ENCODE measurements around the gene KDM5D.

The KDM5D gene

GRCh38 chrY:19744381-19745378, at the start of gene KDM5D:
Gene KDM5D (minus strand): TSS chrY:19744726. CDS start chrY:19744534, 192 bp downstream.
- DNase-seq: peak; percentile 52

GRCh38 chrY:19768375-19768774, 23.8 kb upstream of the KDM5D start:
- no peak for DNase-seq

- DNase-seq: no peak
Observed at GRCh38 chrY:19743331-19743730, 1.2 kb downstream of the KDM5D start.

DNA sequence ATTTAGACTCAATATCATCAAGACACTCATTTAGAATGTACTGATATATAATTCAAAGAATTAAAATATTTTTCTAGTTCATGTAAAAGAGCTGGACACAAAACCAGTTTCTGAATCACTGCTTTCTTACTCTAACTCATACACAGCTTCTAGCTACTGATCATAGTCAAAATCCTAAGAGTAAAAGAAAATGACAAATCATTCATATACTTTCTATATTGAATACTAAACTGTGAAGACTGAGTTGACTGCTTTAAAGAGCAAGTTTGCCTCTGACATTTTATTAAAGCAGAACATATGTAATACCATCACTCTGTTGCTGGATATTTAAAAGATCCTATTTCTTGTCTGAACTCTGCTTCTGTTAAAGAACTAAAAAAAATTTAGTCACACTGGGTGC, 2.4 kb downstream of the KDM5D start:
- DNase-seq: no peak

GRCh38 chrY:19734425-19734824, 10.1 kb downstream of the KDM5D start:
- DNase-seq: no peak

DNA sequence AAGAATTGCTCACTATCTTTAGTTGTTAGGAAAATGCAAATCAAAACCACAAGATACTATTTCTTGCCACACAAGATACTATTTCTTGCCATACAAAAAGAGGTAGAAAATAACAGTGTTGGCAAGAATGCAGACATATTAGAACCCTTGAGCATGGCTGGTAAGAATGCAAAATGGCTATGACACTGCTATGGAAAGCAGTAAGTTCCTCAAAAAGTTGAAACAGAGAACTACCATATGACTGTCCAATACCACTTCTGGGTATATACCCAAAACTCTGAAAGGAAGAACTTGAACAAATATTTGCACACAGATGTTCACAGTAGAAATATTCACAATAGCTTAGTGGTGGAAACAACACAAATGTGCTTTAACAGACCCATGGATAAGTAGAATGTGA, 26.6 kb downstream of the KDM5D start:
- DNase-seq: no peak

- no peak for DNase-seq
Observed at GRCh38 chrY:19717146-19717545, 27.4 kb downstream of the KDM5D start.

DNA sequence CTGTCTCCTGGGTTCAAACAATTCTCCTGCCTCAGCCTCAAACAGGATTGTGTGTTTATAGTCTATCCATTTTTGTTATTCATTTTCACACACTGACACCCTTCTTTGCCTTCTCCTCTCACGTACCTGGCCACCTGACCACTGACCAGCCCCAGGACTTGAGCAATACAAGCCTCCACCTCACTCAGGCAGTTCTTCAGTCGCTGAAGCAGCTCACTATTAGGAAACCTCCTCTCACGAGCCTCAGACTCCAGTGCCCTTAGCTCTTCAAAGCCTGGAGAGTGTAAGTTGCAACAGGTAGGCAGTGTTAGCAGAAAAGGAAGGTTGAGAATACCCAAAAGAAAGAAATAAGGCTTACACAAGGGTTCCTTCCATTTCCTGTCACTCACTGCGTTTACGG, 29.3 kb downstream of the KDM5D start:
- DNase-seq: no peak

- DNase-seq: no peak
Observed at GRCh38 chrY:19713430-19713829, 31.1 kb downstream of the KDM5D start.

DNA sequence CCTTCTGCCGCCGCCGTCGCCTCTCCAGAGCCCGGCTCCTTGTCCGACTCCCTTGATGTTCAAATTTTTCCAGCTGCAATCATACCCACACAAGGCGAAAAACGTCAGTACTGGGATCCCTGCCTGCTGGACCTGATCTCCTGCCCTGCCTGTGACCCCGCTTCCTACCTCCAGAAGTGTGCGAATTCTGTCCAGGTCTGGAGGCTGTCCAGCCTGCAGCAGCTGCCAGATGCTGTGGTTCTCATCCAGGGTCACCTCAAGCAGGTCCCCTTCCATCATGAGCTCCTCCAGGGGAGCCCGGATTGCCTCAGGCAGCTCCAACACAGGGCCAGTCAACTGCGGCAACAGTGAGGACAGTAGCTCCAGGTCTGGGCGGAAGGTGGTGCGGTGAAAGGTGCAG, 38.3 kb downstream of the KDM5D start:
- DNase-seq: no peak

DNA sequence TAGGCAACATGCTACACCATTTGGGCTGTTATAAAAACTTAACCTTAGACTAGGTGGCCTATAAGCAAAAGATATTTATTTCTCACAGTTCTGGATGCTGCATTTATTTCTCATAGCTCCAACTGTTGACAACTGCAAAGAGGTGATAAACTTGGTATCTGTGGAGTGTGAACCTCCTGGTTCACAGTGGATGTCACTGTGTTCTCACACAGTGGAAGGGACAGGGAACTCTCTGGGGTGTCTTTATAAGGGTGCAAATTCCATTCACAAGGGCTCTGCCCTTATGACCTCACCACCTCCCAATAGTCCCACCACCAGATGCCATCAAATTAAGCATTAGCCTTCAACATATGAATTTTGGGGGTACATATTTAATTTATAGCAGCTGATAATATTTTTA, 46.0 kb downstream of the KDM5D start:
- DNase-seq: no peak

GRCh38 chrY:19680821-19681220, 63.7 kb downstream of the KDM5D start:
- no peak for DNase-seq
